HG03520 (cell line): Measurements from ENCODE around the gene OR10G4.
"Not testable (repeated sequence)": the region's sequence is repeated elsewhere in the genome, so short reads cannot be mapped to it uniquely, and the experiment has no call there.

Experiments used
- ATAC-seq: cut with Tn5 transposase; IDR thresholded peaks from one replicate; pipeline ENCODE4 v1.9.1; 2021; ENCODE audit warnings: mild to moderate bottlenecking, moderate library complexity; ENCODE audit not compliant: unreplicated experiment

The OR10G4 gene

GRCh38 chr11:124012697-124013096, at the start of gene OR10G4:
TSS of gene OR10G4 (plus strand) at chr11:124012997. CDS start at chr11:124015575, 2,578 bp downstream.
- ATAC-seq, result no peak

- ATAC-seq, result no peak
Observed at GRCh38 chr11:123973816-123974215, 39.0 kb upstream of the OR10G4 start.

- no peak for ATAC-seq
Observed at GRCh38 chr11:123976770-123977560, 35.8 kb upstream of the OR10G4 start.

- ATAC-seq, result no peak
Observed at GRCh38 chr11:123977731-123978347, 35.0 kb upstream of the OR10G4 start, which contains the start of gene OR10S1. TSS of gene OR10S1 (minus strand) at chr11:123977781. CDS start at chr11:123977664, 117 bp downstream.

GRCh38 chr11:123979311-123979710, 33.5 kb upstream of the OR10G4 start:
- ATAC-seq, result no peak

GRCh38 chr11:123995119-123995518, 17.7 kb upstream of the OR10G4 start, which contains the start of gene OR10G6:
TSS of gene OR10G6 (minus strand) at chr11:123995161. CDS start at chr11:123995161, 0 bp downstream.
- ATAC-seq, result no peak

GRCh38 chr11:124015837-124016236, 3.0 kb downstream of the OR10G4 start:
- ATAC-seq, result not testable (repeated sequence)

GRCh38 chr11:124026498-124026897, 13.7 kb downstream of the OR10G4 start, which contains the start of gene OR10G8:
TSS of gene OR10G8 (plus strand) at chr11:124026798. CDS start at chr11:124029623, 2,825 bp downstream.
- ATAC-seq, result no peak

GRCh38 chr11:124036666-124037065, 23.9 kb downstream of the OR10G4 start:
- no peak for ATAC-seq

- no peak for ATAC-seq
Observed at GRCh38 chr11:124039557-124039956, 26.8 kb downstream of the OR10G4 start.

GRCh38 chr11:124041254-124041653, 28.5 kb downstream of the OR10G4 start, which contains the start of gene OR10G7:
TSS of gene OR10G7 (minus strand) at chr11:124041325. CDS start at chr11:124039001, 2,324 bp downstream.
- no peak for ATAC-seq

GRCh38 chr11:124043420-124043819, 30.6 kb downstream of the OR10G4 start:
- ATAC-seq, result no peak

GRCh38 chr11:124050748-124051147, 38.0 kb downstream of the OR10G4 start:
- ATAC-seq, result no peak

- ATAC-seq, result no peak
Observed at GRCh38 chr11:124052966-124053365, 40.2 kb downstream of the OR10G4 start.
